LNCaP clone FGC (cell line): ENCODE data around the gene KCNQ1.

Experiments used
- DNase-seq: peaks from one replicate; pipeline ENCODE4 v3.0.0-alpha.2; 2011; ENCODE audit warnings: low read depth
- H3K4me3 ChIP-seq: 2 replicates; pipeline ENCODE4 v1.5.1; 2011; ENCODE audit warnings: mild to moderate bottlenecking, low read depth, low read length, control low read depth
- TF ChIP-seq, protein P1 (sequence below): IDR thresholded peaks from 2 replicates; pipeline ENCODE4 v1.5.1; 2012; ENCODE audit warnings: mild to moderate bottlenecking; ENCODE audit not compliant: control insufficient read depth, insufficient read depth; ENCODE audit errors: extremely low read depth

KCNQ1 gene

DNA sequence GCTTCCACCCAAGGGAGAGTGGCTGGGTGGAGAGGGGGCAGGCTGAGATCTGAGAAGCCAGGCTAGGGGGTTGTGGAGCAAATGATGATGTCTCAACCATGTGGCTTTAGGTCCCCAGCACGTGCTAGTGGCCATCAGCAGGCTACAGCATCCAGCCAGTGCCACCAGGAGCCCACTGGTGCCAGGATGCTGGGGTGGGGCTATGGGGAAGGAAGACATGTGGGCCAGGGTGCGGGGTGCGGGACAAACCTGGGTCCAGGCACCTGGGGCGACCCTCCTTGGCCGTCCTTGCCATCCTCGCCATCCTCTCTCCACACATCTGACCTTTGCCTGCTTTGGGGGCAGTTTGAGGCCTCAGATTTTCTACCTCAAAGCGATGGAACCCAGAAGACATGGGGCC is 104.3 kb downstream of the KCNQ1 start:
- TF ChIP-seq, protein P1, sequence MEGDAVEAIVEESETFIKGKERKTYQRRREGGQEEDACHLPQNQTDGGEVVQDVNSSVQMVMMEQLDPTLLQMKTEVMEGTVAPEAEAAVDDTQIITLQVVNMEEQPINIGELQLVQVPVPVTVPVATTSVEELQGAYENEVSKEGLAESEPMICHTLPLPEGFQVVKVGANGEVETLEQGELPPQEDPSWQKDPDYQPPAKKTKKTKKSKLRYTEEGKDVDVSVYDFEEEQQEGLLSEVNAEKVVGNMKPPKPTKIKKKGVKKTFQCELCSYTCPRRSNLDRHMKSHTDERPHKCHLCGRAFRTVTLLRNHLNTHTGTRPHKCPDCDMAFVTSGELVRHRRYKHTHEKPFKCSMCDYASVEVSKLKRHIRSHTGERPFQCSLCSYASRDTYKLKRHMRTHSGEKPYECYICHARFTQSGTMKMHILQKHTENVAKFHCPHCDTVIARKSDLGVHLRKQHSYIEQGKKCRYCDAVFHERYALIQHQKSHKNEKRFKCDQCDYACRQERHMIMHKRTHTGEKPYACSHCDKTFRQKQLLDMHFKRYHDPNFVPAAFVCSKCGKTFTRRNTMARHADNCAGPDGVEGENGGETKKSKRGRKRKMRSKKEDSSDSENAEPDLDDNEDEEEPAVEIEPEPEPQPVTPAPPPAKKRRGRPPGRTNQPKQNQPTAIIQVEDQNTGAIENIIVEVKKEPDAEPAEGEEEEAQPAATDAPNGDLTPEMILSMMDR = no peak
- DNase-seq = no peak
- no peak overlapping the region for H3K4me3 ChIP-seq

DNA sequence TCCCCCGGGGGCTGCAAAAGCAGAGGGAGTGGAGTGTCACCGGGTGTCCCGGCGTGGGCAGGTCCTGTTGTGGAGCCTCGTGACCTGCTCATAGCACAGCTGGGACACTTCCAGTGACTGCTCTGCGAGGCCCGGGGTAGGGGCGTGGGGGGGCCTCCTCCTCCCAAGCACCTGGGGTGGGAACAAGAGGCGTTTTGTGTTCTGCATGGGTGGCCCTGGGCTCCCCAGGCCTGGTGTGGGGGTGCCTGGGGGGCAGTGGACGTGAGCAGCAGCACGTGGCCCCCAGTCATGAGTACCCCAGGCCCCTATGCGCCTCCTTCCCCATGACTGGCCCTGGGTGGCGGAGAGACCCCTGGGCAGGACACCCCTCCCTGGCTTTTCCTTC is 104.7 kb downstream of the KCNQ1 start:
- H3K4me3 ChIP-seq = no peak overlapping the region
- TF ChIP-seq, protein P1 = no peak
- DNase-seq = no peak

- TF ChIP-seq, protein P1 = no peak
- no peak for DNase-seq
- no peak overlapping the region for H3K4me3 ChIP-seq
These were observed 105.2 kb downstream of the KCNQ1 start for GRCh38 chr11:2549876-2550605.

DNA sequence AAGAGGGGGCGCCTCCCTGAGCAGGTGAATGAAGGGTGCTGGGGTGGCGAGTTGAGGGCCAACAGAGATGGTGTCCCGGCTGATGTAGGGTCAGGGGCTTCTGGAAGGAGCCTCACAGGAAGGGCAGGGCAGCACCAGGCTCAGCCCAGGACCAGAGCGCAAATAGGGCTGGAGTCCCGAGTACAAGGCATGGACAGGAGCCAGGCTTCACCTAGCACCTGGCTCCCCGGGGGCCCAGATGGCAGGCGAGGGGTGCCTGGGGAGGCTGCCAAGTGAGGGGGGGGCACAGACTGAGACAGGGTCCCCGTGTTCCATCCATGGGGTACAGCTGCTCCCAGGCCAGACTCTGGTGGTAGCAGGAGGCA is 105.8 kb downstream of the KCNQ1 start:
- TF ChIP-seq, protein P1 = no peak
- no peak for DNase-seq
- no peak overlapping the region for H3K4me3 ChIP-seq

- no peak for DNase-seq
- TF ChIP-seq, protein P1 = no peak
- no peak overlapping the region for H3K4me3 ChIP-seq
These were observed 106.3 kb downstream of the KCNQ1 start for GRCh38 chr11:2551131-2551530.

DNA sequence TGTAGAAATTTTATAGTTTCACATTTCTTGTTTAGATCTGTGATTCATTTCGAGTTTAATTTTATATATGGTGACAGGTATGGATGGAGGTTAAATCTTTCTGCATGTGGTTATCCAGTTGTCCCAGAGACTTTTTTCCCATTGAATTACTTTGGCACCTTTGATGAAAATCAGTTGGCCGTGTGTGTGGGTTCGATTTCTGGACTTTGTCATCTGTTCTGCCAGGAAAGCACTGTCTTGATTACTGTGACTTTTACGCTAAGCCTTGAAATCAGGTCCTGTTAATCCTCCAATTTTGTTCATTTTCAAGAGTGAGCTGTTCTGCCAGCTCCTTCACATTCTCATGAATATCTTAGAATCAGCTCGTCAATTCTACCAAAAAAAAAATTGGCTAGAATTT is 107.4 kb downstream of the KCNQ1 start:
- no peak for DNase-seq
- no peak overlapping the region for H3K4me3 ChIP-seq
- TF ChIP-seq, protein P1 = no peak

DNA sequence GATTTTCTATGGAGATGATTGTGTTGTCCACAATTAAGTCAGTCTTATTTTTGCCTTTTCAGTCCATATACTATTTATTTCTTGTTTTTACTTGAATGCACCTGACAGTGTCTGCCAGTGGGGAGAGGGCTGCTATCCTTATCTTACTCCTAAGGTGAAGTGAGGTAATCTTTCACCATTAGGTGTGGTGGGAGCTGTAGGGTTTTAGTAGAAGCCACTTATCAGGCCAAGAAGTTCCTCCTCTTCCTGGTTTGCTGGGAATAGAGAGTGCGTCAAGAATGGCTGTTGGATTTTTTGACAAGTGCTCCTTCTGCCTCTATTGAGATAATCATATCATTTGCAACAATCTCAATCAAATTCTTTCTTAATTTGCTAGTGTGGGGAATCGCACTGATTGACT is 108.4 kb downstream of the KCNQ1 start:
- TF ChIP-seq, protein P1 = no peak
- H3K4me3 ChIP-seq = no peak overlapping the region
- no peak for DNase-seq
